ENCODE measurements around the gene DHX35. TPM values are rescaled to one million over a fixed set of nuclear protein-coding genes. Genes with fewer than 3 reads are reported as not detected.

DHX35 gene
- total RNA-seq, 4 donors from 2014 or later: 8.2 to 10.8 (median 9.3) TPM

DNA sequence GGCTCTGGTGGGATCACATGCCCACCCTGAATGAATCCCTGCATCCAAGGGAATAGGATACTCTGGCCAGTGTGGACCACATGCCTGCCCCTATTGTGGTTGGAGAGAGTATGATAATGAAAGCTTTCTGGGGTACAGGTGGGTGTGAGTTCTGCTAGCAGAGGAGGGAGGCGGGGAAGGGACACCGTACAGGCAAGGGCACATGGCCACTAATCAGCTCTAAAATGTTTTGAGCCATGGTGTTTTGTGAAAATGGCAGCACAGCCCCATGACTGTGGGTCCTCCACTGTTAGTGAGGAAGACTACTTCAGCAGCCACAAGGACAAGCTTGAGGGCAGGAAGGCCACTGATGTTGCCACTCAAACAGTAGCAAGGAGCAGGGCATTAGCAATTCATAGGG, 11.9 kb upstream of the DHX35 start:
- no peaks in the 10 kb centered on the region for H3K4me1 ChIP-seq
- H3K27ac ChIP-seq: no peak overlapping the region
- H3K4me3 ChIP-seq: no peak overlapping the region
- no peaks in the 10 kb centered on the region for H3K36me3 ChIP-seq
- intact Hi-C loops (cut with DNase I; ENCODE audit: low total_unique reads) (no loop called here), in situ Hi-C loops (cut with MboI; ENCODE audit: low sequenced_read_pairs in 4 of 4) (no loop called here)
- no peaks in the 10 kb centered on the region for H3K27me3 ChIP-seq
- no peak for TF ChIP-seq POLR2A (IDR thresholded peaks at IDR 0.05)
- TF ChIP-seq, protein P1, sequence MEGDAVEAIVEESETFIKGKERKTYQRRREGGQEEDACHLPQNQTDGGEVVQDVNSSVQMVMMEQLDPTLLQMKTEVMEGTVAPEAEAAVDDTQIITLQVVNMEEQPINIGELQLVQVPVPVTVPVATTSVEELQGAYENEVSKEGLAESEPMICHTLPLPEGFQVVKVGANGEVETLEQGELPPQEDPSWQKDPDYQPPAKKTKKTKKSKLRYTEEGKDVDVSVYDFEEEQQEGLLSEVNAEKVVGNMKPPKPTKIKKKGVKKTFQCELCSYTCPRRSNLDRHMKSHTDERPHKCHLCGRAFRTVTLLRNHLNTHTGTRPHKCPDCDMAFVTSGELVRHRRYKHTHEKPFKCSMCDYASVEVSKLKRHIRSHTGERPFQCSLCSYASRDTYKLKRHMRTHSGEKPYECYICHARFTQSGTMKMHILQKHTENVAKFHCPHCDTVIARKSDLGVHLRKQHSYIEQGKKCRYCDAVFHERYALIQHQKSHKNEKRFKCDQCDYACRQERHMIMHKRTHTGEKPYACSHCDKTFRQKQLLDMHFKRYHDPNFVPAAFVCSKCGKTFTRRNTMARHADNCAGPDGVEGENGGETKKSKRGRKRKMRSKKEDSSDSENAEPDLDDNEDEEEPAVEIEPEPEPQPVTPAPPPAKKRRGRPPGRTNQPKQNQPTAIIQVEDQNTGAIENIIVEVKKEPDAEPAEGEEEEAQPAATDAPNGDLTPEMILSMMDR (IDR thresholded peaks at IDR 0.05 in 4 of 5, conservative IDR thresholded peaks at IDR 0.05 in 1 of 5): no peak
- DNase-seq (no peak), ATAC-seq (no peak)
- H3K9me3 ChIP-seq: no peaks in the 10 kb centered on the region

DNA sequence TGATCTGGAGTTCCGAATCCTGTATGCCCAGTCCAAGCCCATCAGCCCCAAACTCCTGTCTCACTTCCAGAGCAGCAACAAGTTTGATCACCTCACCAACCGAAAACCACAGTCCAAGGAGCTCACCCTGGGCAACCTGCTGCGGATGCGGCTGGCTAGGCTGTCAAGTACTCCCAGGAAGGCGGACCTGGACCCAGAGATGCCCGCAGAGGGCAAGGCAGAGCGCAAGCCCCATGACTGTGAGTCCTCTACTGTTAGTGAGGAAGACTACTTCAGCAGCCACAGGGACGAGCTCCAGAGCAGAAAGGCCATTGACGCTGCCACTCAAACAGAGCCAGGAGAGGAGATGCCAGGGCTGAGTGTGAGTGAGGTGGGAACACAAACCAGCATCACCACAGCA, 10.5 kb upstream of the DHX35 start:
- Histone ChIP-seq H3K27me3 (no peaks in the 10 kb centered on the region), H3K27ac (no peak overlapping the region), H3K4me3 (no peak overlapping the region), H3K36me3 (no peaks in the 10 kb centered on the region), H3K9me3 (no peaks in the 10 kb centered on the region), H3K4me1 (no peaks in the 10 kb centered on the region)
- no peak for DNase-seq
- intact Hi-C loops (cut with DNase I; ENCODE audit: low total_unique reads): no loop called here
- TF ChIP-seq POLR2A (IDR thresholded peaks at IDR 0.05): no peak
- TF ChIP-seq, protein P1 (IDR thresholded peaks at IDR 0.05 in 4 of 5, conservative IDR thresholded peaks at IDR 0.05 in 1 of 5): no peak
- in situ Hi-C loops (cut with MboI; ENCODE audit: low sequenced_read_pairs in 4 of 4): no loop called here
- no peak for ATAC-seq

DNA sequence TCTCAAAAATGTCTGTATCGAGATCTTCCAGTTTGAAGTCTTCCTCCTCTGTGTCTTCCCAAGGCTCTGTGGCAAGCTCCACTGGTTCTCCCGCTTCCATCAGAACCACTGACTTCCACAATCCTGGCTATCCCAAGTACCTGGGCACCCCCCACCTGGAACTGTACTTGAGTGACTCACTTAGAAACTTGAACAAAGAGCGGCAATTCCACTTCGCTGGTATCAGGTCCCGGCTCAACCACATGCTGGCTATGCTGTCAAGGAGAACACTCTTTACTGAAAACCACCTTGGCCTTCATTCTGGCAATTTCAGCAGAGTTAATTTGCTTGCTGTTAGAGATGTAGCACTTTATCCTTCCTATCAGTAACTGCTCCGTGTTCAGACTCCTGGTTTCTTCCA, 10.0 kb upstream of the DHX35 start:
- no peak for ATAC-seq
- Histone ChIP-seq H3K4me3 (no peak overlapping the region), H3K27me3 (no peaks in the 10 kb centered on the region), H3K4me1 (no peaks in the 10 kb centered on the region), H3K27ac (no peak overlapping the region), H3K9me3 (no peaks in the 10 kb centered on the region), H3K36me3 (no peaks in the 10 kb centered on the region)
- DNase-seq: no peak
- in situ Hi-C loops (cut with MboI; ENCODE audit: low sequenced_read_pairs in 4 of 4): no loop called here
- intact Hi-C loops (cut with DNase I; ENCODE audit: low total_unique reads): no loop called here
- TF ChIP-seq, protein P1 (IDR thresholded peaks at IDR 0.05 in 4 of 5, conservative IDR thresholded peaks at IDR 0.05 in 1 of 5): no peak
- TF ChIP-seq POLR2A (IDR thresholded peaks at IDR 0.05): no peak

DNA sequence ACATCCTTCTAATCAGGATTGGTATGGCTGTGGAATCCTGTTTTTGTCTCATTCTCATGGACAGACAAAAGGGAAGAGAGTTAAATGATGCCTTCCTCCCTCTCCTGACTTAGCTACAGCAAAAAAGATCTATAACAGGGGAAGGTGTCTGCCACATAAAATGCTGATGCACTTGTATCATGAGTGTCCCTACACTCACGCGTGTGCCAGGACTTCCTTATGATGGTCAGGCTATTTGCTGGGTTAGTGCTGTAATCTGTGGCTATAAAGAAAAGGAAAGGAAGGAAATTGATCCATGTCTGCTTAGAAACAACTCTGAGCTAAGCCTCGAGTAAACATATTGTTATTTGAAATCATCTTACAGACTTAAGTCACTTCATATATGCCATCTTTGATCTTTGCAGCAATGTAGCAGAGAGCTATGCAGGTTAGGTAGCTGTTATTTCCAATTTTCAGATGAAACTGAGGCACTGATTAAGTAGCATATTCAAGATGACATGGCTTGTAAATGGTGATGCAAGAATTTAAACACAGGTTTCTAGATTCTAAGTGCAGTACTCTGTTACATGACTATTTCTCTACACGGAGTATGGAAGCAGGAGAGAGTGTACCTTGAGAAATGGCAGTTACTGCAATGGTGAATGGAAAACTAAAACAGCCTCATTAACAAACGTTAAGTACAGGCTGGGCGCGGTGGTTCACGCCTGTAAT, 8.4 kb upstream of the DHX35 start:
- DNase-seq (no peak), ATAC-seq (no peak)
- intact Hi-C loops (cut with DNase I; ENCODE audit: low total_unique reads): no loop called here
- H3K36me3 ChIP-seq: no peaks in the 10 kb centered on the region
- TF ChIP-seq, protein P1 (IDR thresholded peaks at IDR 0.05 in 4 of 5, conservative IDR thresholded peaks at IDR 0.05 in 1 of 5): no peak
- TF ChIP-seq POLR2A (IDR thresholded peaks at IDR 0.05): no peak
- no peaks in the 10 kb centered on the region for H3K4me1 ChIP-seq
- H3K4me3 ChIP-seq: no peak overlapping the region
- no peak overlapping the region for H3K27ac ChIP-seq
- H3K27me3 ChIP-seq: no peaks in the 10 kb centered on the region
- in situ Hi-C loops (cut with MboI; ENCODE audit: low sequenced_read_pairs in 4 of 4): no loop called here
- no peaks in the 10 kb centered on the region for H3K9me3 ChIP-seq

Measured in gastrocnemius medialis (tissue), 4 donors.